HepG2 (cell line): ENCODE measurements around the gene OPRL1. TPM values are rescaled to one million over a fixed set of nuclear protein-coding genes. Genes with fewer than 3 reads are reported as not detected.
A peak's percentile ranks its signal among the peaks of the same experiment; 100 is the strongest.

ENCODE experiments used
- AFF4 ChIP-seq: sonication (generic); formaldehyde crosslinking; IDR thresholded peaks from 2 replicates; pipeline ENCODE4 v1.4.0; 2020; ENCODE audit warnings: missing genetic modification reagents
- BRD4 ChIP-seq: sonication (generic); formaldehyde crosslinking; IDR thresholded peaks from 2 replicates; pipeline ENCODE4 v1.4.0; 2020; ENCODE audit warnings: missing genetic modification reagents
- CCAR2 ChIP-seq: fragments of 200-400 bp; formaldehyde crosslinking; optimal IDR thresholded peaks from 2 replicates; pipeline ENCODE3; 2018; ENCODE audit warnings: low read depth, mild to moderate bottlenecking, low read length, moderate library complexity
- CERS6 ChIP-seq: sonication (generic); formaldehyde crosslinking; IDR thresholded peaks from 2 replicates; pipeline ENCODE4 v1.5.0; 2020; ENCODE audit warnings: missing genetic modification reagents
- CHD2 ChIP-seq: IDR thresholded peaks from 2 replicates; pipeline ENCODE4 v1.6.1; 2011; ENCODE audit warnings: low read depth, low read length, improper control_type of control experiment
- GFI1 ChIP-seq: sonication (generic); formaldehyde crosslinking; IDR thresholded peaks from 2 replicates; pipeline ENCODE4 v1.5.0; 2020; ENCODE audit warnings: missing genetic modification reagents, mild to moderate bottlenecking, borderline replicate concordance
- HNRNPLL ChIP-seq: fragments of 200-400 bp; formaldehyde crosslinking; IDR thresholded peaks from 2 replicates; pipeline ENCODE4 v1.6.1; 2017; ENCODE audit warnings: mild to moderate bottlenecking, low read depth, low read length; ENCODE audit not compliant: poor library complexity, severe bottlenecking
- HNRNPUL1 ChIP-seq: fragments of 200-400 bp; formaldehyde crosslinking; IDR thresholded peaks from 2 replicates; pipeline ENCODE4 v1.6.1; 2017; ENCODE audit warnings: low read depth, mild to moderate bottlenecking, low read length, moderate library complexity
- KAT7 ChIP-seq: IDR thresholded peaks from 2 replicates; pipeline ENCODE4 v1.6.1; 2018; ENCODE audit warnings: borderline replicate concordance, missing compliant biosample characterization
- MAFF ChIP-seq: IDR thresholded peaks from 2 replicates; pipeline ENCODE4 v1.6.1; 2011; ENCODE audit warnings: low read depth, low read length, improper control_type of control experiment
- MIXL1 ChIP-seq: IDR thresholded peaks from 2 replicates; pipeline ENCODE4 v1.6.1; 2016
- PBX3 ChIP-seq: sonication (generic); formaldehyde crosslinking; IDR thresholded peaks from 2 replicates; pipeline ENCODE4 v1.8.1; 2023; ENCODE audit warnings: missing genetic modification reagents, inconsistent platforms, borderline replicate concordance
- RFXANK ChIP-seq: IDR thresholded peaks from 2 replicates; pipeline ENCODE4 v1.6.1; 2016
- SMARCE1 ChIP-seq: fragments of 450-650 bp; IDR thresholded peaks from 2 replicates; pipeline ENCODE4 v1.6.1; 2017; ENCODE audit warnings: borderline replicate concordance
- SNAI1 ChIP-seq: sonication (generic); formaldehyde crosslinking; IDR thresholded peaks from 2 replicates; pipeline ENCODE4 v1.5.0; 2020; ENCODE audit warnings: mild to moderate bottlenecking, missing genetic modification reagents, borderline replicate concordance
- USF2 ChIP-seq, 2 experiments: sonication (generic) in 1 of 2; formaldehyde crosslinking in 1 of 2; IDR thresholded peaks; 2 replicates each; pipeline versions ENCODE4 v1.5.1 to v1.6.1; 2011 to 2020; ENCODE audit warnings: borderline replicate concordance in 1 of 2, low read depth in 1 of 2, low read length in 1 of 2, mild to moderate bottlenecking in 1 of 2, missing genetic modification reagents in 1 of 2, moderate library complexity in 1 of 2
- ZBTB7B ChIP-seq: sonication (generic); formaldehyde crosslinking; IDR thresholded peaks from 2 replicates; pipeline ENCODE4 v1.4.0; 2020; ENCODE audit warnings: missing genetic modification reagents
- ZNF329 ChIP-seq: sonication (generic); formaldehyde crosslinking; IDR thresholded peaks from 2 replicates; pipeline ENCODE4 v1.9.0; 2021; ENCODE audit warnings: low read depth, mild to moderate bottlenecking, missing genetic modification reagents
- ZNF331 ChIP-seq: sonication (generic); formaldehyde crosslinking; IDR thresholded peaks from 2 replicates; pipeline ENCODE4 v1.4.0; 2020; ENCODE audit warnings: missing genetic modification reagents
- ZNF343 ChIP-seq: sonication (generic); formaldehyde crosslinking; IDR thresholded peaks from 2 replicates; pipeline ENCODE4 v1.4.0; 2020; ENCODE audit warnings: mild to moderate bottlenecking, missing genetic modification reagents
- ZNF383 ChIP-seq: sonication (generic); formaldehyde crosslinking; IDR thresholded peaks from 2 replicates; pipeline ENCODE4 v1.4.0; 2020; ENCODE audit warnings: missing genetic modification reagents, mild to moderate bottlenecking, borderline replicate concordance
- ZNF484 ChIP-seq: sonication (generic); formaldehyde crosslinking; IDR thresholded peaks from 2 replicates; pipeline ENCODE4 v1.5.1; 2020; ENCODE audit warnings: mild to moderate bottlenecking, low read depth, missing genetic modification reagents, borderline replicate concordance
- ZNF614 ChIP-seq: IDR thresholded peaks from 2 replicates; pipeline ENCODE4 v1.6.1; 2018; ENCODE audit warnings: missing biosample characterization, missing genetic modification reagents, inconsistent platforms, borderline replicate concordance
- ZNF644 ChIP-seq: IDR thresholded peaks from 2 replicates; pipeline ENCODE4 v1.6.1; 2016; ENCODE audit warnings: low read depth
- ZNF879 ChIP-seq: sonication (generic); formaldehyde crosslinking; IDR thresholded peaks from 2 replicates; pipeline ENCODE4 v1.8.1; 2023; ENCODE audit warnings: missing genetic modification reagents
- polyA plus RNA-seq, 8 experiments: library from polyadenylated mRNA; depleted of rRNA in 3 of 8; stranded (reverse) in 7 of 8; unstranded in 1 of 8; fragments of >200 nt; fragmentation: Illumina TruSeq in 4 of 8; extraction: Trizol in 4 of 8; gene quantifications; 2 replicates each; pipeline versions ENCODE4 v1.2.1 to v1.2.3, GENCODE V29; 2011 to 2016; ENCODE audit warnings: low read depth in 4 of 8, missing spikeins in 1 of 8, mixed read lengths in 1 of 8; ENCODE audit not compliant: insufficient read depth in 1 of 8
- total RNA-seq, 5 experiments: library from RNA; depleted of rRNA; stranded (reverse); fragments of >200 nt; fragmentation: Illumina TruSeq; extraction: Trizol; gene quantifications; 2 replicates each; pipeline ENCODE4 v1.2.3, GENCODE V29; 2016; ENCODE audit warnings: low read depth in 1 of 5

The OPRL1 gene
- total and polyA plus RNA-seq, 2 of the 13 experiments (the other 11 are each of a cell fraction or from before 2014, with no cell fraction given): 0.35 to 0.71 TPM

- no peak for TF ChIP-seq USF2 (IDR thresholded peaks at IDR 0.05; ENCODE audit: low read depth, low read length)
- no peak for TF ChIP-seq USF2 (CRISPR knock-in tag; IDR thresholded peaks at IDR 0.05; ENCODE audit: borderline replicate concordance)
- TF ChIP-seq SMARCE1: no peak
- TF ChIP-seq ZBTB7B (CRISPR knock-in tag): peak; percentile 88
- no peak for TF ChIP-seq ZNF383 (CRISPR knock-in tag)
- no peak; the same call in 1 of the 2 replicates for TF ChIP-seq KAT7 (CRISPR knock-in tag)
- TF ChIP-seq CERS6: no peak
- TF ChIP-seq ZNF343 (CRISPR knock-in tag): no peak
- TF ChIP-seq ZNF331 (CRISPR knock-in tag): no peak; the same call in 1 of the 2 replicates
- TF ChIP-seq CCAR2: no peak
- TF ChIP-seq ZNF644 (CRISPR knock-in tag): no peak
- peak; percentile 43; the same call in 1 of the 2 replicates for TF ChIP-seq ZNF614 (CRISPR knock-in tag)
- TF ChIP-seq ZNF484 (CRISPR knock-in tag): no peak
- TF ChIP-seq ZNF879 (CRISPR knock-in tag): no peak
- TF ChIP-seq HNRNPUL1: no peak
- TF ChIP-seq PBX3 (CRISPR knock-in tag): no peak
- TF ChIP-seq MIXL1 (CRISPR knock-in tag): no peak
- no peak for TF ChIP-seq SNAI1
- no peak for TF ChIP-seq RFXANK
- TF ChIP-seq BRD4 (CRISPR knock-in tag): no peak
- TF ChIP-seq MAFF: no peak
- no peak for TF ChIP-seq AFF4 (CRISPR knock-in tag)
- TF ChIP-seq GFI1 (CRISPR knock-in tag): no peak
- TF ChIP-seq HNRNPLL: peak; percentile 51
- no peak for TF ChIP-seq CHD2
- TF ChIP-seq ZNF329 (CRISPR knock-in tag): no peak
Measured at GRCh38 chr20:64083378-64083803, 3.5 kb downstream of the OPRL1 start (continued).
